Ammon's horn (tissue), 1 donor: ENCODE measurements around the gene KCNAB1.
"Not testable (repeated sequence)": the region's sequence is repeated elsewhere in the genome, so short reads cannot be mapped to it uniquely, and the experiment has no call there.

Experiments used
- DNase-seq: peaks from one replicate; pipeline ENCODE4 v3.0.0-alpha.2; 2016; ENCODE audit warnings: low spot score

Gene KCNAB1

DNA sequence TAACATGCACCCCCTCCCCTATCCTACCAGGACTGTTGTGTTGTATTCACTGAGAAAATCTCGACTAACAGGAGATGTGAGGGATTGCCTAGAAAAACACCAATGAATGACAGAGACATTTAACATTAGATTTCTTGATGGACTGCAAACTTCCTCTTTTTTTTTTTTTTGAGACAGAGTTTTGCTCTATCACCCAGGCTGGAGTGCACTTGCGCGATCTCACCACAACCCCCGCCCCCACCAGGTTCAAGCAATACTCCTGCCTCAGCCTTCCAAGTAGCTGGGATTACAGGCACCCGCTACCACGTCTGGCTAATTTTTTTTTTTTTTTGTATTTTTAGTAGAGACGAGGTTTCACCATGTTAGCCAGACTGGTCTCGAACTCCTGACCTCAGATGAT, 17.0 kb downstream of the KCNAB1 start:
- DNase-seq = not testable (repeated sequence)

DNA sequence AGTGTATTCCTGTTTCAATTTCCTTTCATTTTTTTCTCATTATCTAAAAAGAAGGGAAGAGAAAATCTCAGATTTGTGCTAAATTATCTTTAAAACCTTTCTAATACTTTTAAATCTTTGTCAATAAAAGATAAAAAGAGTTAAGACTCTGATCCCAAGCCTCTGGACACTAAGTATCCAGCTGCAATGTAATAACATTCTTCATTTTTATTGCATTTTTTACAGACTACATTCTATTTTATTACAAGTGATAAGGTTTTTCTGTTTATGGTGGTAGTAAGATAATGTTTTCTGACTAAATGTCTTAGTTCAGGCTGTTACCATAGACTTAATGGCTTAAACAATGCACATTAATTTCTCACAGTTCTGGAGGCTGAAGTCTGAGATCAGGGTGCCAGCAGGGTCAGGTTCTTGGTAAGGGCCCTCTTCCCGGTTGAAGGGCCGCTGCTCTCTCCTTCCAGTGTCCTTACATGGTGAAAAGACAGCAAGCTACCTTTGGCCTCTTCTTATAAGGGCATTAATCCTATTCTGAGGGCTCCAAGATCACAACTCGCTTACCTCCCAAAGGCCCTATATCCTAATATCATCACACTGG, 19.7 kb downstream of the KCNAB1 start:
- no peak for DNase-seq

DNA sequence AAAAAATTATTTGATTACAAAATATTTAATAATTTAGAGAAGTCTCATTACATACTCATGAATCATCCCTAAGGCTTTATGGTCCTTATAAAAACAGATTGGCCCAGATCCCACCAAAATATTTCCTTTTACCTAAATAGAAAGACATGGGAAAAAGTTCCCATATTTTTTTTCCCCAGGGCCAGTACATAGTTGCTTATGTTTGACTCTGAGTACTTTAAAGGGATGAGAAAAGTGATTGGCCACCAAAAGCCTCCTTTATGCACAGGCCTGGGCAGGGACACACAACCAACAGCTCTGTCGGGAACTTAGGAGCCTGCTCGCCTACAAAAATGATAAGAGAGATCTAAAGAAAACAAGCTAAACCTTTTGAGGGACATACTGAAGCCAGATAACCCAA, 22.3 kb downstream of the KCNAB1 start:
- no peak for DNase-seq

DNA sequence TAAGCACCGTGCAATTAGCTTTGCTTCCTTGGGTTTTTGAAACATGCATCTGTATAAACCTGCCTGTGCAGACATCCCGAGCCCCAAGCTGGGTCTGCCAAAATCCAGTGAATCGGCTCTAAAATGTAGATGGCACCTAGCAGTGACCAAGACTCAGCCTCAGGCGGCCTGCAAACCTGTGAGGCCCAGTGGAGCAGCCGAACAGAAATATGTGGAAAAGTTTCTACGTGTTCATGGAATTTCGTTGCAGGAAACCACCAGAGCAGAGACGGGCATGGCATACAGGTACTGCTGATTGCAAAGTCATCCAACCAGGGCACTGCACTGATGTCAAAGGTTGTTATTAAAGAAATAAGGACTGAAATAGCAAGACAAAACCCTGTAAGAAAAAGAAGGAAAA, 22.8 kb downstream of the KCNAB1 start:
- DNase-seq = no peak

DNA sequence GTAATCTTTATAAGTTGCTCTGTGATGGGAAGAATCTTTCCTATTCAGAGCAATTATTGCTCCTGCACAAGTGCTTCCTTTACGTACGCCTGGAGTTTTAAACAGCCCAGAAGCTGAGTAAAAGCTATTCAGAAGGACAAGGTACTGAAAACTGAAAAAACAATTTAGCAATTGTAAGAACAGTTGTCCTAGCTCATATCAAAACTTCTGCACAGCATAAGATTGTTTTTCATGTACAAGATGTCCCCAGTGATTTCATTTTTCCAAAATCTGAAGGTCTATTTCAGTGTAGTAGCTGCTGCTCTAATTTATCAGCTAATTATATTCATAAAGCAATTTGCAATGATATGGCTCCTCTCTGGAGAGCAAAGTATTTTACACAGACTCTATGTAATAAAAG, 23.7 kb downstream of the KCNAB1 start:
- DNase-seq = no peak

DNA sequence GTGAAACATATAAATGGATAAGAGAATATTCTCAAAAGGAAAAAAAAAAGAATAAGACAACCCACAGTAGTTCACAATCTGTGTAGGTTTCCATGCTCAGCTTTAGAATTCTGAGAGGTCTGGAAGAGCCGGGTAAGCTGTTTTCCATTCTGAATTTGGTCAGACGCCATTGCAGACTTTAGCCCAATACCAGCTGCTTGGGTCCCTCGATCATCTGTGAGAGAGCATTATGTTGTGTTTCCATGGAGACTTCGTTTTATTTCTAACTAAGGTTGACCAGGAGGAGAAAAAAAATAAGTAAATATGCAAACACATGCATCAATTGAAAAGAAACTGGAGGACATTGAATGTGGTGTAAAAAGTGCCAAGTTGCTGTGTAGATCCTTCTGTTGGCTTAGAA, 25.5 kb downstream of the KCNAB1 start:
- DNase-seq = no peak

DNA sequence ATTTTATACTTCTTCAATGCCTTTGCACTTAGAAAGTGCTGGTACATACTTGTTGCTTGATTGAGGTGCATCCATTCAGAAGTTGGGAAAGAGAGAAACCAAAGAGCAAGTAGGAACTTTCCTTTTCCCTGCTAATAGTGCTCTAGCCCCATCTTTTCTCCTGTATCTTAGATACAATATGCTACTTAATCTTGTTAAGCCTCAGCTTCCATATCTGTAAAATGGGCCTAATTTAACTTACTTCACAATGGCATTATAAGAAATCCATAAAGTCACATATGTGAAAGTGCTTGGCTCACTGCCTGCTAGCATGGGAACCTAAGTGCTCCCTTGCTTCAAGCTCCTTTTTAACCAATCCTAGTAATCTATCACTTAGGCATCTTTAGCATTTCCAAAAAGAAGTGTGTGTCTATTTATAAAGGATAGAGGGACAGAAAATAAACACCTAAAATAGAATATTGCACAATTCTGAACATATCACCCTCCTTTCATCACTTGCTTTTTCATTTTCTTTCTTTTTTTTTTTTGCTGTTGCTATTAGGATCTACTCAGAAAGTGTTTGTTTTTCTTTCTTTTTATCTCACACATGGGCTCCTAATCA, 28.1 kb downstream of the KCNAB1 start:
- DNase-seq = no peak

DNA sequence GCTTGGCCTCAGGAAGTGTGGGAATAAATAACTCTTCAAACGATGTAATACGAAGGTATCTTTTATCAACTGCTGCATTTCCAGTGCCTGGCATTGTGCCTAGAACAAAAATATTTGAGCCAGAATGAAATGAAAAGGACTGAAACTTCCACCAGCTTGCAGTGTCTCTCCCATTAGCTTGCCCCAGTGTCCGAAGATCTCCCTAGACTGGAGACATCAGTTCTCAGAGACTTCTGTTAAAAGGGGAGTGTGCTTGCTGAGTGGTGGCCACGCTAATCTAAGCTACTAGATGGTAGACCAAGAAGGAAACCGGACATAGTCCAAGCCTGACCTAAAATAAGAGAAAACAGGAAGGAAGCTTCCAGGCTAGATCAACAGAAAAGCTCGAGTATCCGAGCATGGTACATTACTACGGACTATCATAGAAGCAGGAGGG, 28.6 kb downstream of the KCNAB1 start:
- DNase-seq = peak; percentile 40

DNA sequence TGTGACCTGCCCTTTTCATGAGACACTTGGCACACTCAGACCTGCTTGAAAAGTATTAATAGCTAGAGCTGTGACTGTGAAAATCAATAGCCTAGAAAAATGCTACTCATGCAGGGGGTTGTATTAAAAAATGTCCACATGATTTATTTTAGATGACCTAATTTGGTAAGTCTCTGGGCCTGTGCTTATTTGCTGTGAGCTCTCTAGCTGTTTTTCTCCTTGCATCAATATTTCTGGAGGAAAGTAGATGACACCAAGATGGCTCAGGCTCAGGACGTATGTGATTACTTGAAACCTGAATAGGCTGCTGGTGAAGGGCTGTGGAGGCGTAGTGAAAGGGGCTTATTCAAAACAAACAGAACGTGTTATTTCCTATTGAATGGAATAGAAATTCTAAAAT, 29.5 kb downstream of the KCNAB1 start:
- DNase-seq = no peak

DNA sequence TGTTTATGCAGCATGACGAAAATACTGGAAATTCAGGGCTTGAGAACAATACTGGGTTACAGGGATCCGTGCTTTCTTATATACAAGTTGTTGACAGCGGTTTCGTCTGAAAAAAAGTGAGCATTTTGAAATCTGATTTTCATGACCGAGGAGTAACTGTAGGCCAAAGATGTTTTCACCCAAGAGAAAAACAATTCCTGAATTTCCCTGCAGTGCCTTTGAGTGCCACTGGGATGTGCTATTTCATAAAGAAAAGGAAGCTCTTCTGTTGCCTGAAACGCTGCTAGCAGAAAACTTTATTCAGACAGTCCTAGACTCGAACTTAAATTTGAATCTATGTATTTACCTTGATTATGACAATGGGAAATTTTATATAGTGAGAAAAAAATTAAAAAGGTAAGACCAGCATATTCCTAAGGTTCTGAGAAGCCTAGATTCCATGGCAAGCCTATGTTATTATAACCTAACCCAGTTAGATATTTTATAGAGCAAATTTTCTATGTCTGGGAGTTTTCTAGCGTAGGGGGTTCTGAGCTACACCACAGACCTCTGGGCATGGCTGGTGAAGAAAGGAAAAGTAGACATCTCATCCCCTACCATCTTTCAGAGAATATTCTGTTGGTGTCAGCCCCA, 30.2 kb downstream of the KCNAB1 start:
- DNase-seq = peak; percentile 79

DNA sequence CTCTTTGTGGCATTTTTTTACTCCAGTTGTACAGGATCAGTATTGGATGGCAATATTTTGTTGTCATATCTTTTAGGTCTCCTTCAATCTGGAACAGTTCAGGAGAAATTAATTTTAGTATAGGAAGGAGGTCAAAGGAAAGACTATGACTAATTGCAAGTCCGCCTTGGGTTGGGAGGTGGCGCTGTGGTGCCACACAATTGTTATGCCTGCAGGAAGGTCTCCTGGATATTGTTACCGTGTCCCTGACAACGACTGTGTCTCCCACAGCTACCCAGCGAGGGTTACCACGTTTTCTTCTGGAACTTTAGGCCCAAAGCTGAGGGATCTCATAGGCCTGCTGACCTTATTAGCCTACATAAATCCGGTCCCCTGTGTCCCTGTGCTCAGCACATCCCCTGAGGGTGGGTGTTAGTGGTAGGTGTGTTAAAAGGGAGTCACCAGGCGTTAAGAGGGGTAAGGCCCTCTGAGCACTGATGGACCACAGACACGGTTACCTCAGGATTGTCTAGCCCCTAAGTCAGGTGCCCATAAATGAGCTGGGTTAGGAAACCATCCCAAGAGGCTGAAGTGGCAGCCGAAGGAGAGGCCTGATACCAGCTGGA, 31.5 kb downstream of the KCNAB1 start:
- peak; percentile 83 for DNase-seq

DNA sequence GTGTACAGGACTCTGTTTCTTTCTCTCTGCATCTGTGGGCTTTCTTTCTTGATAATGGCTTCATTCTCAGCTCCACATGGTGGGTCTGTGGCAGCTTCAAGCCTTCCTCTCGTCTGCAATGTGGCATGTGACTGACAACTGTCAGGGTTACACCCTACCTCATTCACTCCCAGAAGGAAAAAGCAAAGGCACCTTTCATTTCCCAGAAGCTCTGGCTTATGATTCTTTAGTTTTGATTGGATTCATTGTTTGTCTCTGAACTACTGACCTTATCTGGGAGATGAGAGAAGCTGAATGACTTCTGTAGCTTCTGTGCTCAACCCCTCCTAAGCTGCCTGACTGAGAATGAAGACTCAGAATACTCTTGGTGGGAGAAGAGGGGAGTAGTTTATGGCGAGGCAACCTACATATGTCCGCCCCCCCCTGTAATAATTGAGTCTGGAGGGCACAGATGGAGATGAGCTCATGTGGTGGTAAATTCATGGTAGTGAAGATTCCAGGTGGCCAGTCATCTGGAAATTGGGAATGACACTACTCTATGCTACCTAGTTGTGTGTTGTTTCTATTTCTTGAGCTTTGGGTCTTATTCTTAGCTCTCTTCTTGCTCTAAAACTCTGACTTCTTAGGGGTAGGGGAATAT, 38.4 kb downstream of the KCNAB1 start:
- no peak for DNase-seq

DNA sequence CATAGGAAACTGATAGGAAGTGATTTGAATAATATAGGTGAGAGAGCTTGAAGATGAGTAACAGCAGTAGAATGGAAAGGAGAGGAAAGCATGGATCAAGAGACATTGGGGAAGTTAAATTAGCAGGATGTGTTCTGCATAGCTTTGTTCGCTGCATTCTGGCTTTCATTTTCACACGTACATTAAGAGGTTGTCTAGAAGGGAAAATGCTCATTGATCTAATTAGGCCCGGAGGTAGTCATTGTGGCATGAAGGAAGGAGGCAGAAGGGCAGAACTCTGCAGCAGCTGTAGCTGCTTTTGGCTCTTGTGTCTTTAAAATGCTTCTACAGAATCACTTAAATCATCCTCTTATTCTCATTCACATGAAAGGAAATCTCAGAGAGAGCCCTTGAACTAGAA, 40.3 kb downstream of the KCNAB1 start:
- no peak for DNase-seq

DNA sequence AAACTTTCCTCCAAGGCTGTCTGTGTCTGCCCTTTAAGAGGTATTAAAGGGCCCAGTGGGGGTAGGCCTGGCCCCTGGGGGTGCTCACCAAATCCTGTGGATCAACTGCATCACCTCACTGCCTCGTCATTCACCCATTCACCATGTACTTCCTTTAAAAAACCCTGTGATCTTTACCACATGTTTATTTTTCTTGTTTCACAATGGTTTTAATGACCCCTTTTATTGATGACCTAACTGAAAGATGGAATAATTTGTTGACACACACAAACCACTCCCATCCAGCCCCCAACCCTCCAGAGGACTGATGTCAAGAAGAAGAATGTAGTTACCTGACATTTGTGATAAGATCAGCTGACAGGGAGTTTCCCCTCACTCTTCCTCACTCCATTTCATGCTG, 40.8 kb downstream of the KCNAB1 start:
- DNase-seq = no peak

DNA sequence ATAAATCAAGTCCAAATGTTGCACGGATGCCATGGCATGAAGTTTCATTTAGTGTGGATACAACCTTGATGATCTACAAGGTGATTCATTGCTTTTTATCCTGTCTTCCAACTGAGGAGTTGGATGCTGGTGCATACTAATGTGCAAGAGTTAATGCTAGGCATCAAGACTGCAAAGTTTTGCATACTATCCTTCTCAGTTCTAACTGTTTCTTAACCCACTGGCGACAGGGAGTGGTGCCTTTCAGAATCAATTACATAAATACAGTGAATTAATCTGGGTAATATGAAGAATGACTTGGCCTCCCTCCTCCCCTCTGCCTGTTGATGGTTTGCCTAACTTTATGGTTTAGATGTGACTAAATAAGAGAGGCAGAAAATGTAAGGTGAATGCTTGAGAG, 43.5 kb downstream of the KCNAB1 start:
- DNase-seq = no peak

DNA sequence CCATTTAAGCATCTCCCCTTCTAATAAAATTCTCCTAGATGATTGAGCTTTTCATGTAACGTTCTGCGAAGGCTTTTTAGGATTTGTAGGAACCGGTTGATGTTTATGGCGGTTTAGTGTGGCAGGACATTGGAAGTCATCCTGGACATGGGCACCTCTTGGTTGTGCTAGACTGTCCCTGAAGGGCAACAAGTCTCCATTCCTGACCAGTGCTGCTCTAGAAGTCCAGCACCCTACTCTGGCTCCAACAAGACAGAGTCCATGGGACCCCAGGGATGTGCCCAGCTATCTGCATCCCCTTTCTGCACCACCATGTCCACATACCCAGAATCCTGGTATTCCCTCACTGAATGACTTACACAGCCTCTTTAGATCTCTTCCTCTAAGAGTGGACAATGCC, 46.4 kb downstream of the KCNAB1 start:
- no peak for DNase-seq

DNA sequence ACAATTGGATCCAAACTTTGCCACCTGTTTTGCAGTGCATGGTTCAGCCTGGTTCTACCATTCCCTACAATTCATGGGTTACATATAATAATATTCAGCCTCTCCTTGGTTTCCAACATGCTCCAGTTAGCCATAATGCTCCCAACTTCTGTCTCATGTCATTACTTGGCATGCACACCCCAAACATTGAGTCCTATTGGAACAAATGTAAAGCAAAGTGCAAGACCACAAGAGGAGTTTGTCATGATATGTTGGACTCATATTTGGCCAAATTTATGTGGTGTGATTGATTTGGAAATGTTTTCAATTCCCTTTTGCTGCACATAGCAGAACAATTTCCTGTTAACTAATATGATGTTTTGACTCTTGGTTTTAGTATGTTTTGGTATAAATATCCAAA, 50.2 kb downstream of the KCNAB1 start:
- DNase-seq = no peak

DNA sequence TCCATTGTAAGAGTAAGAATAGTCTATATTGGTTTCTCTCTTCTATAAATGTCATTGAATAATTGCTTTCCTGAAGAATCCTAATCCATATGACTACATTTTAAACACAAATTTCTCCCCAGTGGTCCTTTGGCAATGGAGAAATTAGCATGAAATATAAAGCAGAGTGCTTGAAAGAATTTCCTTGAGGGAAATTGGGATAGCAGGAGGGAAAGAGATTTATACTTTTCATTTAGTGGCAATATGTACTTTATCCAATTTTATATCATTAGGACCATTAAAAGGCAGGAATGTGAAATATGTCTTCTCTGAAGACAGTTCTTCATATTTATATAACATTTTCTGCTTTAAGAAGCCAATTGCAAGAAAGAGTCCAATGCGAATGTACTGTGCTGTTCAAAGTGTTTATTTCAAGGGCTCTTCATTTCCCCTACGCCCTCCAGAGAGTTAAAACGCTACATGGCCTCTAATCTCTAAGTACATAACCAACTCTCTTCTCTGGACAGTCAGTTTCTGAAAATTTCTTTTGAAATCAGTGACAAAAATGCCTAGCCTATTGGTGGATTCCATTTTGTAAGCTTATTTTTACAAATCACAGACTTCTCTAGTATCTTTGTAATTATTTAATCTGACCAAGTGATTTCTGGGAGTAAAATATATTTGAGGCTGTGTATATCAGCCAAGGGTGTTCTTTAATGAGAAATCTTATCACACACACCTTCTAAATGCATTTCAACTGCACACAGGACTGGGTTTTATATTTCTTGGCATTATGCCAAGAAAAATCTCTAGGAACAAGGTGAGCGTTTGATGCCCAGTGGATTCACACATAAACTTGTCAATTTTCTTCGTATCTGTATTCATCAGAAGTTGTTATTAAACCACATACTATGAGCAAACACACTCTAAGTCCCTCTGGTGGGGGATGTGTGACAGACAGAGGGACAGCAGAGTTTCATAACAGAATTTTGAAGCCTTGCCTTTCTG, 51.2 kb downstream of the KCNAB1 start:
- no peak for DNase-seq

DNA sequence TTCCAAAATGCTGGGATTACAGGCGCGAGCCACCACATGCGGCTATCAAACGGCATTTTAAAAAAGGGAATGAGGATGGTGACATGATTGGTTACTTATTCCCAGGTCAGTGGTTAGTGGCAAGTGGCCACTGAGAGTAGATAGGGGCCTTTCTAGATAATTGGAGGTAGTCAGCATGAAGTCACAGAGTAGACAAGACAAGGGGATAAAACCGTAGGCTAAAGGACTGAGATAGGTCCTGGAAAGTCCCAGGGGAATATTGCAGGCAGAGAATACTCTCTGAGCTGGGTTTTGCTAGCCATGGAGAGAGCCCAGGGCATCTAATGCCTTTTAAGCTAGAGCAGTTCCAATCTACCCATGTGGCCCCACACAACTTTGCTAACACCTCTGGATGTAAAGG, 52.2 kb downstream of the KCNAB1 start:
- no peak for DNase-seq

DNA sequence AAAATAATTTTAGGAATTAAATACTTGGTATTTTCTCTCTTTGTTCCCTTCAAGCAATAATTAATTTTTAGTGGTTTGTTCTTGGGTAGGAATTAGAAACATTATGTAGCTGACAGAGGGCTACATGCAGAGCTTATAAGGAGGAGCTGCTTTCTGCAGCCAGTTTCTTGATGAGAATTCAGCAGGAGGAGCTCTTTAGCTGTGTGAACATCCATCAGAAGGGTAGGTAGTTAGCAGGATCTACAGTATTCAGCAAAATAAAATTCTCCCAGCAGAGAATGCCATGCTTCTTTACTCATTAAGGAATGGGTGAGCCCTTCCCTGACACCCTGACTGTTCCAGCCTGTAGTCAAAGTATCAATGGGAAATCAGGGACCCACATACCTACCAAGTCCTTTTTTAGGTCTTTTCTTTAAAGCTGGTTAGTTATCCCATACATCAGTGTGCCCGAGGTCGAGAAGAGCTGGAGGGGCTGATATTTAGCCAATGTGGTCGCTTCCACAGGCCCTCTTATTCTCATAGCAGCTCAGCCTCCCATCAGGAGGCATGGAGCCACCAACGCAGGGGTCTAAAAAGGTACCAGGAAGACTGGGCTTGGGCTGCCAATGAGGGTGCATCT, 54.0 kb downstream of the KCNAB1 start:
- DNase-seq = peak; percentile 53

DNA sequence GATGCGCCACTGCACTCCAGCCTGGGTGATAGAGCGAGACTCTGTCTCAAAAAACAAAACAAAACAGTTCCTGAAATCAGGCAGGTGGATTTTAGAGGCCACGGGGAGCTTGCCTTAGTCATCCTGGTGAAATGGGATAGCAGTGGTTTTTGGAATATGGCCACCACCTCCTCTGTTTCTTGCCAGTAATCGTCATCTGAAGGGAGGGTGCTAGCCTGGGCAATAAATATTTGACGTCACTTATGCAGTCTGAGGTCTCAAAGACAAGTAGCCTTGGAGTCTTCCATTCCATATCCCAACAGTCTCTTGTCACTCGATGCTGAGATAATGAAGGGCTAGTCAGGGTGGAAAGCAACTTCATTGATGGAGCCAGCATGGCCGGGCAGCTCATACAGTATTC, 55.2 kb downstream of the KCNAB1 start:
- DNase-seq = no peak
